Activated CD8-positive, alpha-beta memory T cell treated with anti-CD3 and anti-CD28 coated beads, Interleukin-2, amount 50 U/mL, for 48 hours (primary cell): ENCODE results near the gene BCL2L1.
"Not testable (repeated sequence)": the region's sequence is repeated elsewhere in the genome, so short reads cannot be mapped to it uniquely, and the experiment has no call there.

Source experiments
- DNase-seq: peaks from one replicate; pipeline ENCODE4 v3.0.0-alpha.2; 2020

Gene BCL2L1

DNA sequence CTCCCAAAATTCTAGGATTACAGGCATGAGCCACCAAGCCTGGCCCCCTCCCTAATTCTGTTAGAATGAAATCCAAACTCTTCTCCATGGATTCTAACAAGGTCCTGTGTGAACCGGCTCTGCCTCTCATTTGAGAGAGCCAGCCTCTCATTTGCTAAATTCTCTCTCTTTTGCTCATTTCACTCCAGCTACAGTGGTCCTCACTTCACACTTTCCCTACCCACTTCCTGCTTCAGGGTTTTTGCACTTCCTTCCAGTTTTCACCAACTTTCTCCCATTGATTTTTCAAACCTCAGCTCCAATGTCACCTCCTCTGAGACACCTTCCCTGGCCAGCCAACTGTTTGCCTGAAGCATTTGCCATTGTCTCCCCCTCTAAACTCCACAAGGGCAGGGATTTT, 79.8 kb downstream of the BCL2L1 start:
- DNase-seq, result no peak

DNA sequence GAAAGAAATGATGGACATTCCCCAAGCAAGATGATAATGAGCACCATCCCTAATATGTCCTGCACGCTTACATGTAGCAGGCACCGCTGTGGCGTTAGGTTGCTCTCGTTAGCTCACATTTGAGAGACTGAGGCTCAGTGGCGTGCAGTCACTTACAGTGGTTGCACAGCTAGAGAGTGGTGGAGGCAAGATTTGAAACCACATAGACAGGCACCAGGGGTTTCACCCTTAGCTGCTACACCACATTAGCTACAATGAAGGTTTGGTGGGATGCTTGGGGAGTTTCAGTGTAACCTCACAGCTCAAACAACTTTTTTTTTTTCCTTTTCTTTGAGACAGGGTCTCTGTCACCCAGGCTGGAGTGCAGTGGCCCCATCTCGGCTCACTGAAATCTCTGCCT, 81.3 kb downstream of the BCL2L1 start:
- DNase-seq, result no peak

DNA sequence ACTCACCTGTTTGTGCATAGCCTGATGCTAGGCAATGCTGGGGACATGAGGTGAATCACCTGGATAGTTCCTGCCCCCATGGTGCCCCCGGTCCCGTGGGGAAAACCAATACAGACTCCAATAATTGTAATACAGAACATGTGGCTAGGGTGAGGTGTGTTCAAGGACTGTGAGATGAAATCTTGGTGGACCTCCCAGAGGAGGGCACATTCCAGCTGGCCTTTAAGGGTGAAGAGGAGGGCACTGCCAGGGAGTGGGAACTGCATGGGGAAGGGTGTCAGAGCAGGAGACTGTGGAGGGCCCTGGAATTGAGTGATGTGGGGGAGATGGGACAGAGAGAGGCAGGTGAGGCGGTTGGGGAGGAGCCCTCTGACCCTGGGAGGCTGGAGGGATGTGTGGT, 82.4 kb downstream of the BCL2L1 start:
- DNase-seq, result no peak

DNA sequence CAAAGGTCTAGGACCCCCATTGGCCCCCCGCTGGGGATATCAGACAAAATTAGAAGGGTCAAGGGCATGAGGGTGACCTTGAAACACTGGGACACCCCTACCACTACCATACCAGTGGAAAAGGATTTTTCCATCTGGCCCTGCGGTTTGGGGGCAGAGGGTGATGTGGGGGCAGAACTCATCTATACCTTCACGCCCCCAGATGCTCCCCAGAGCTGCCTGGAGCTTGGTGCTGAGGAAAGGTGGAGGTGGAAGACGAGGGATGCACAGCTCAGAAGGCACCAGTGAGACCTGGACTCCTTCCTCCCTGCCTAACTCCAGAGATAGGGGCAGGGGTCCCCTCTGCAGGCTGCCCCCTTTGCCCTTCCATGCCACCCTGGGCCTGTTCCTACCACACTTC, 83.9 kb downstream of the BCL2L1 start:
- no peak for DNase-seq

DNA sequence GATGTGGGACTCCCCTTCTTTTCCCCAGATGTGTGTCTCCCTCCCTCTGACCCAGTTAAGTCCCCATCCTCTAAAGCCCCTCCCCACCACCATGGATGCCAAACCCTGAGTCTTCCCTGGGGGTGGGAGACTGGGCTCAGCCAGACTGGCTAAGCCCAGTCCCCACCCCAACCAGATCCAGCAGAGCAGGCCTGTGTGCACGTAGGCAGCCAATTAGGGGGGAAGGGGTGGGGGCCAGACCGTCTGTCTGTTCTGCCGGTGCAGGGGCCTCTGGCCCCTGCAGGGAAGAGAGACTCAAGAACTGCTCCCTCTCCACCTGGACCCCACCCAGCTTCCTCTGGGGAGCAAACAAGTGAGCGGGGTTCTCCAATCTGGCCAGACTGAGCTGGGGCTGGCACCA, 84.4 kb downstream of the BCL2L1 start:
- DNase-seq, result no peak

DNA sequence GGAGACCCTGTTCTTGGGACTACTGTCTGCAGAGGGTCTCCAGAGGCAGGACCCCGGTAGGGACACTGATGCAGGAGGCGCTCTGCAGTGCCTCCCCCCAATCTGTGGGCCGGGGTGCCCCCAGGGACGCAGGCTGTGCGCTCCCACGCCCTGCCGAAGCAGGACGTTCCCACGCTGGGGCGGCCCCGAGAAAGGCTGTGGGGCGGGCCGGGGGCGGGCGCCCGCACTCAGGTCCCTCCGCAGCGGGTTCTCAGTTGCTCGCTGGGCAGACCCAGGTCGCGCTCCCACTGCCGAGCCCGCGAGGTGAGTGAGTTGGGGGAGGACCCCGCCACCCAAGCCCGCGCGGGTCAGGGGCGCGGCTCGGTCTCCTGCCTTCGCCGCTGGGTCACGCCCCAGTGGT, 85.0 kb downstream of the BCL2L1 start, which contains the start of gene COX4I2:
TSS of gene COX4I2 (plus strand) at position 253 of the 400 bp plus-strand sequence. CDS start 1,106 bp downstream, outside the sequence.
- no peak for DNase-seq

DNA sequence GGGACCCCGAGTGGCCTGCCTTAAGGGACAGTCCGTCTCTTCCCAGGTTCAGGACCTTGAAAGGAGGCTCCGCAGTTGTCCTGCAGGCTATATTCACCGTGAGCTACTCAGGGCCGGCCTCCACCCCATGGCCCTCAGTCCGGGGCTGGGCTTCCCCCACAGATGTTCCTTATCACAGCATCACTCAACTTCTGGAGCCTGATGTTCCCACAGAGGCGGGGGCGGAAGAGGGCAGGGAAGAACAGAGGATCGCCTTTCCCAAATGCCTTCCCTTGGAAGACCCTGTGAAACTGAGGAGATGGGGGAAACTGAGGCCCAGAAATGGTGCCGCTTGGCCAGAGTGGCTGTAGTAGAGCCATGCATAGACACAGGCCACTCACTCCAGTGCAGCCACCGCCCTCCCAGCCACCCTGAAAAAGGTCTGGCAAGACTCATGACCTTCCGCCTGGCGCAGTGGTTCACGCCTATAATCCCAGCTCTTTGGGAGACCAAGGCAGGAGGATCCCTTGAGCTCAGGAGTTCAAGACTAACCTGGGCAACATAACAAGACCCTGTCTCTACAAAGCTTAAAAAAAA, 89.2 kb downstream of the BCL2L1 start:
- no peak for DNase-seq

DNA sequence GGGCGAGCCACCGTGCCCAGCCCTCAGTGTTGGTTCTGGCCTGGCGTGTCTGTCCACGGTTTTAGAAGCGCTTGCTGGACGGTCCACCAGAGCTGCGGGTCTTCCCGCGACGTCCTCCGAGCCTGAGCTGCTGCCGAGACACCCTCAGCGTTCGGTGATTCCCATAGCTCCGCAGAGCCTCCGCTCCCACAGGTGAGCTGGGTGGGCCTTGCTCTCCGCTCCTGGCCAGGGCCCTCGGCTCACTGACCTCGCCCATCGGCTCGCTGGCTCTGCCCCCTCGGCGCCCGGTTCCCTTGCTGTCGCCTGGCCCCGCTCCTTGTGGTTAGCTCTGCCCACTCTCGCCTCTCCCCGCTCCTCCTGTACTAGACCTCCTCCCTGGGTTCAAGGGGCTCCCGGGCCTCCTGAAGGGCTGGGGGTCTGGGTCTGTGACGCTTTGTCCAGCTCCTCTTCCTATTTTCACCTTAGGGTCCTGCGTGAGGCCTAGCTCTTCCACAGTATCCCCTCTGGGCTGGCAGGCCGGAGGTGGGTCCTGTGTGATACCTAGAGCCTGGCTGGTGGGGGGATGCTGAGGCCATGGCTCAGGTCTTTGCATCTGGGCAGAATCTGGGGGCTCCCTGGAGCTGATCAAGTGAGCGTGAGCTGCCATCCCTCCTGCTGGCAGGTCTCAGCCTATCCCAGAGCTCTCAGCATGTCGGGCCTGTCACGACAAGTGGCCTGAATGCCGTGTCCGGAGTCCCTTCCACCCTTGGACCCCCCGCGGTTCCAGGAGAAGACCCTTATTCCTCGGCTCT, 89.9 kb downstream of the BCL2L1 start:
- DNase-seq, result no peak

DNA sequence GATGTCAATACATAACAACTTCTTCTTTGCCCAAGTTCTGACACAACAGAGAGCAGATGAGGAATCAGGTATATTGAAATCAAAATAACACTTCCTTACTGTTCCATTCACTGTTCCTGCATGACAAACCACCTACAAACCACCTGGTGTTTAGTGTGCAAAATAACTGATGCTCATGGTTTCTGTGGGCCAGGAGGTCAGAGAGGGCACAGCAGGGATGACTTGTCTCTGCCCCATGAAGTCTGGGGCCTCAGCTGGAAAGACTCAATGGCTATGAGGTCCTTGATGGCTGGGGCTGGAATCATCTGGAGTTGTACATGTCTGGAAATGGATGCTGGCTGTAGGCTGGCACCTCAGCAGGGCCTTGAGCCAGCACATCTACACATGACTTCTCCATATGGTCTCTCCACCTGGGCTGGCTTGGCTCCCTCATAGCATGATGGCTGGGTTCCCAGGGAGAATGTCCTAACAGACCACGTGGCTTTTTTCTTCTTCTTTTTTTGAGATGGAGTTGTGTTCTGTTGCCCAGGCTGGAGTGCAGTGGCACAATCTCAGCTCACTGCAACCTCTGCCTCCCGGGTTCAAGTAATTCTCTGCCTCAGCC, 92.4 kb downstream of the BCL2L1 start:
- DNase-seq, result no peak

DNA sequence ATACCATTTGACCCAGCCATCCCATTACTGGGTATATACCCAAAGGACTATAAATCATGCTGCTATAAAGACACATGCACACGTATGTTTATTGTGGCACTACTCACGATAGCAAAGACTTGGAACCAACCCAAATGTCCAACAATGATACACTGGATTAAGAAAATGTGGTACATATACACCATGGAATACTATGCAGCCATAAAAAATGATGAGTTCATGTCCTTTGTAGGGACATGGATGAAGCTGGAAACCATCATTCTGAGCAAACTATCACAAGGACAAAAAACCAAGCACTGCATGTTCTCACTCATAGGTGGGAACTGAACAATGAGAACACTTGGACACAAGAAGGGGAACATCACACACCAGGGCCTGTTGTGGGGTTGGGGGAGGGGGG, 94.6 kb downstream of the BCL2L1 start:
- not testable (repeated sequence) for DNase-seq

DNA sequence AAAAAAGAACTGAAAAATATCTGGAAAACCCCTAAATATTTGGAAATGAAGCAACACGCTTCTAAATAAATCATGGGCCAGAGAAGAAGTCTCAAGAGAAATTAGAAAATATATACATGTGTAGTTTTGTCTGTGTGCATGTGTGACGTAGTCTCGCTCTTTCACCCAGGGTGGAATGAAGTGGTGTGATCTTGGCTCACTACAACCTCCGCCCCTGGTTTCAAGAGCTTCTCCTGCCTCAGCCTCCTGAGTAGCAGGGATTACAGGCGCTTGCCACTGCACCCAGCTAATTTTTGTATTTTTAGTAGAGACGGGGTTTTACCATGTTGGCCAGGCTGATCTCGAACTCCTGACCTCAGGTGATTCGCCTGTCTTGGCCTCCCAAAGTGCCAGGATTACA, 96.1 kb downstream of the BCL2L1 start:
- not testable (repeated sequence) for DNase-seq

DNA sequence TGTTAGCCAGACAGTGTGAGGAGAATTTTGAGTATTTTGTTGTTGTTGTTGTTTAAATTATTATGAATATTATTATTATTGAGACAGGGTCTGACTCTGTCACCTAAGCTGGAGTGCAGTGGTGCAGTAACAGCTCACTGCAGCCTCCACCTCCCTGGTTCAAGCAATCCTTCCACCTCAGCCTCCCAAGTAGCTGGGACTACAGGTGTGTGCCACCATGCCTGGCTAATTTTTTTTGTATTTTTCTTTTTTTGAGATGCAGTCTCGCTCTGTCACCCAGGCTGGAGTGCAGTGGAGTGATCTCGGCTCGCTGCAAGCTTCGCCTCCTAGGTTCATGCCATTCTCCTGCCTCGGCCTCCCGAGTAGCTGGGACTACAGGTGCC, 99.6 kb downstream of the BCL2L1 start:
- not testable (repeated sequence) for DNase-seq

DNA sequence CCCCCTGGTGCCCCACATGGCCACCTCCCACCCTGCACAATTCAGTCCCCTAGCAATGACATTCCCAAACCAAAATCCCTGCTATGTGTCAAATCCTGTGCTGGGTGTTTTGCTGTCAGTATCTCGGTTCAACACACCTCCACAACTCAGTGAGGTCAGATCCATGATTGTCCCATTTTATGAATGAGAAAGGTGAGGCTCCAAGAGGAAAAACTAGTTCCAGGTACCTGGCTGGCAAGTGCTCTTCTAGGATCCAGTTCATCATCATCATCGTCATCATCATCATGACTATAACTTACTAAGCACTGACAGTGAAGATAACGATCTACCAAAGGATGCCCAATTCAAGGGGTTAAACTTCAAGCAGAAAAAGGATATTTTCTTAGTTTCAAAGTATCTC, 102.4 kb downstream of the BCL2L1 start:
- no peak for DNase-seq

DNA sequence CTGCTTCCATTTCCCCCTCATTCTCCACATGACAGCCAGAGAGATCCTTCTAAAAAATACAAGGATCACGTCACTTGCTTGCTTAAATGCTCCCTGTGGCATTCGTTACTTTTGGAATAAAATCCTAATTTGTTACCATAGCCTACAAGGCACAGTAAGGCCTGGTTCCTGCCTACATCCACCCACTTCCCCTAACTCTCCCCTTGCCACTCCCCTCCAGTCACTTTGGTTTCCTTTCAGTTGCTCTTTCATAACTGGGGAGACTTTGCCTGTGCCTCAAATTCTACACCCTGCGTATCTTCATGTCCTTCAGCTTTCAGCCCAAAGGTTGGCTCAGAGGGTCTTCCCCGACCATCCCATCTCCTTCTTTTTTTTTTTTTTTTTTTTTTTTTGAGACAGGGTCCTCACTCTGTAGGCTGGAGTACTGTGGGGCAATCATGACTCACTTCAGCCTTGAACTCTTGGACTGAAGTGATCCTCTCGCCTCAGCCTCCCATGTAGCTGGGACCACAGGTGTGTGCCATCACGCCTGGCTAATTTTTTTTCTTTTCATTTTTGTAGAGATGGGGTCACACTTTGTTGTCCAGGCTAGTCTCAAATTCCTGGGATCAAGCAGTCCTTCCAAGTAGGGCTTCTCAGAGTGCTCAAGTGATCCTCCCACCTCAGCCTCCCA, 105.1 kb downstream of the BCL2L1 start:
- DNase-seq, result no peak

DNA sequence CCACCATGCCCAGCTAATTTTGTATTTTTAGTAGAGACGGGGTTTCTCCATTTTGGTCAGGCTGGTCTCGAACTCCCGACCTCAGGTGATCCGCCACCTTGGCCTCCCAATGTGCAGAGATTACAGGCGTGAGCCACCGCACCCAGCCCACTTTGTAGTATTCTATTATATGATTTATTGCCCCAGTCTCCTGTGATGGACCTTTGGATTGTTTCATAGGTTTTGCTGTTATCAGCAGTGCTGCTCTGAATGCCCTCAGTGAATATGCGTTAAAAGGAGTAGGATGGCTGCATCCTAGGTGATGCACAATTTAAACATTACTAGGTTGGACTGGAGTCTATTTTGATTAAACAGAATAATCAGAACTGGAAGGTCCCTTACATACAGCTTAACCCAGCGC, 107.3 kb downstream of the BCL2L1 start:
- no peak for DNase-seq
